Spleen (tissue), 7 donors: ENCODE measurements around the gene TXNDC11.

Experiments
- CTCF ChIP-seq, 11 experiments: fragments of 200-600 bp in 7 of 11; fragments of 450-650 bp in 4 of 11; sonication (generic) in 4 of 11; IDR thresholded peaks in 8 of 11; conservative IDR thresholded peaks in 3 of 11; 1 replicate in 7 of 11; 2 replicates in 4 of 11; pipeline versions ENCODE4 v1.4.0 to v1.8.0; 2016 to 2021; ENCODE audit warnings: antibody characterized with exemption in 11 of 11, inconsistent platforms in 4 of 11, mild to moderate bottlenecking in 1 of 11
- POLR2A ChIP-seq, 3 donors: fragments of 450-650 bp; IDR thresholded peaks; one replicate each; pipeline ENCODE4 v1.5.1; 2017; ENCODE audit warnings: antibody characterized with exemption in 3 of 3, mild to moderate bottlenecking in 1 of 3
- donor health status: DM: no; HTN: no; CAD: no; lungs with moderate emphysema.
- donor health status: DM: no; HTN: no; CAD: no.
- donor health status: DM: no; HTN: no; CAD: no.

GRCh38 chr16:11735787-11736186 is 6.9 kb downstream of the TXNDC11 start:
- TF ChIP-seq POLR2A (IDR thresholded peaks at IDR 0.05) (no peak), CTCF (IDR thresholded peaks at IDR 0.05 in 8 of 11, conservative IDR thresholded peaks at IDR 0.05 in 3 of 11) (no peak)
